Activated naive CD4-positive, alpha-beta T cell treated with anti-CD3 and anti-CD28 coated beads, Interleukin-2, amount 10 ng/mL, durations not matched to agents 5 hours and 36 hours (primary cell): ENCODE data around the gene CYP11A1. TPM values are rescaled to one million over a fixed set of nuclear protein-coding genes. Genes with fewer than 3 reads are reported as not detected.

Source experiments
- microRNA-seq: library from miRNA; unstranded; fragments of <30 nt; microRNA quantifications from one replicate; pipeline ENCODE4 v1.2.0, GENCODE V29; 2022; ENCODE audit warnings: borderline microRNAs expressed, borderline replicate concordance
- total RNA-seq, 2 experiments: library from RNA; stranded (reverse); gene quantifications; one replicate each; pipeline ENCODE4 v1.2.3, GENCODE V29; 2021

Gene CYP11A1
- not detected for total RNA-seq

GRCh38 chr15:74367296-74367854 is at the start of gene CYP11A1:
TSS of gene CYP11A1 (minus strand) at chr15:74367646. CDS start at chr15:74367585, 61 bp downstream.

Small RNAs within 50 kb of the gene (microRNA-seq; reads per million reads assigned to microRNA genes)
- gene MIR6881: not detected

Other genes with a start within 250 kb of the CYP11A1 start
- not detected for gene ISLR2, start 237.1 kb downstream of the CYP11A1 start, total RNA-seq
- gene ISLR, start 193.9 kb downstream of the CYP11A1 start, total RNA-seq: not detected
- not detected for gene STRA6, start 164.9 kb downstream of the CYP11A1 start, total RNA-seq
- not detected for gene CCDC33, start 131.3 kb downstream of the CYP11A1 start, total RNA-seq
- 1 to 10 TPM; 3.0 to 3.3 TPM for gene SEMA7A, start 66.3 kb upstream of the CYP11A1 start, total RNA-seq
- gene UBL7, start 93.5 kb upstream of the CYP11A1 start, total RNA-seq: 10 to 100 TPM; 51.2 to 61.7 TPM
- 10 to 100 TPM; 36.5 to 39.2 TPM for gene ARID3B, start 173.6 kb upstream of the CYP11A1 start, total RNA-seq
- 100 to 1,000 TPM; 122 to 125 TPM for gene CLK3, start 248.2 kb upstream of the CYP11A1 start, total RNA-seq